A549 (cell line): ENCODE measurements around the gene MT1A.

Experiments
- E2F6 ChIP-seq: IDR thresholded peaks from 2 replicates; pipeline ENCODE4 v1.6.1; 2012; ENCODE audit warnings: low read depth, borderline replicate concordance
- EP300 ChIP-seq, 2 experiments: fragments of >200 bp; sonication (Bioruptor Twin); formaldehyde crosslinking; IDR thresholded peaks; 2 replicates in 1 of 2; 3 replicates in 1 of 2; pipeline ENCODE4 v1.6.1; 2016 to 2017
- ESRRA ChIP-seq: fragments of 150-350 bp; IDR thresholded peaks from 2 replicates; pipeline ENCODE4 v1.6.1; 2014; ENCODE audit warnings: mild to moderate bottlenecking, low read length, borderline replicate concordance
- POLR2A ChIP-seq: IDR thresholded peaks from 2 replicates; pipeline ENCODE4 v1.6.1; 2012; ENCODE audit warnings: mild to moderate bottlenecking, low read length
- POLR2AphosphoS2 ChIP-seq: conservative IDR thresholded peaks from 2 replicates; pipeline ENCODE4 v1.6.1; 2012; ENCODE audit warnings: low read length, improper control_type of control experiment, inconsistent platforms
- RAD21 ChIP-seq, 2 experiments: fragments of >200 bp in 1 of 2; sonication (Bioruptor Twin) in 1 of 2; formaldehyde crosslinking in 1 of 2; IDR thresholded peaks in 1 of 2; conservative IDR thresholded peaks in 1 of 2; 2 replicates in 1 of 2; 3 replicates in 1 of 2; pipeline ENCODE4 v1.6.1; 2012 to 2018; ENCODE audit warnings: inconsistent platforms in 1 of 2
- RFX5 ChIP-seq: fragments of 450-650 bp; IDR thresholded peaks from 2 replicates; pipeline ENCODE4 v1.7.1; 2014; ENCODE audit warnings: antibody characterized with exemption, mild to moderate bottlenecking, moderate library complexity
- SMC3 ChIP-seq: fragments of >200 bp; sonication (Bioruptor Twin); formaldehyde crosslinking; IDR thresholded peaks from 3 replicates; pipeline ENCODE4 v1.6.1; 2018; ENCODE audit warnings: inconsistent platforms
- TFCP2L1 ChIP-seq: fragments of 250-450 bp; sonication (Bioruptor Pico); IDR thresholded peaks from 2 replicates; pipeline ENCODE4 v1.5.0; 2021; ENCODE audit warnings: mild to moderate bottlenecking
- TF ChIP-seq, protein P1 (sequence below): fragments of >200 bp; sonication (Bioruptor Twin); formaldehyde crosslinking; IDR thresholded peaks from 3 replicates; pipeline ENCODE4 v1.5.1; 2016
- TF ChIP-seq, protein P2 (sequence below): fragments of 200-600 bp; sonication (generic); IDR thresholded peaks from 2 replicates; pipeline ENCODE4 v1.6.1; 2016; ENCODE audit warnings: antibody characterized with exemption, mild to moderate bottlenecking, moderate library complexity
- TF ChIP-seq, protein P3 (sequence below): fragments of 150-350 bp; IDR thresholded peaks from 2 replicates; pipeline ENCODE4 v1.6.1; 2014; ENCODE audit warnings: low read depth, mild to moderate bottlenecking, low read length

DNA sequence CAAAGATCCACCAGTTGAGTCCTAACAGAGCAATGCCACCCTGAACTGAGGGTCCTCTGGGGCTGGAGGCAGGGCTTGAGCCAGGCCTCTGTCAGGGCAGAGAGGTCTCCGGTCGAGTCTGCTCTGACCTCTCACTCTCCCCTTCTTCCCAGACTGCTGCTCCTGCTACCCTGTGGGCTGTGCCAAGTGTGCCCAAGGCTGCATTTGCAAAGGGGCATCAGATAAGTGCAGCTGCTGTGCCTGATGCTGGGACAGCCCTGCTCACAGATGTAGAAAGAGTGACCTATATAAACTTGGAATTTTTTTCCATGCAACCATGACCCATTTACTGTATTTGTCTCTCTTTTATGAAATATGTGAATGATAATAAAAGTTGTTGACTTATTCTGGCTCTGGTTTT, 10.8 kb downstream of the MT1A start:
- TF ChIP-seq, protein P1, sequence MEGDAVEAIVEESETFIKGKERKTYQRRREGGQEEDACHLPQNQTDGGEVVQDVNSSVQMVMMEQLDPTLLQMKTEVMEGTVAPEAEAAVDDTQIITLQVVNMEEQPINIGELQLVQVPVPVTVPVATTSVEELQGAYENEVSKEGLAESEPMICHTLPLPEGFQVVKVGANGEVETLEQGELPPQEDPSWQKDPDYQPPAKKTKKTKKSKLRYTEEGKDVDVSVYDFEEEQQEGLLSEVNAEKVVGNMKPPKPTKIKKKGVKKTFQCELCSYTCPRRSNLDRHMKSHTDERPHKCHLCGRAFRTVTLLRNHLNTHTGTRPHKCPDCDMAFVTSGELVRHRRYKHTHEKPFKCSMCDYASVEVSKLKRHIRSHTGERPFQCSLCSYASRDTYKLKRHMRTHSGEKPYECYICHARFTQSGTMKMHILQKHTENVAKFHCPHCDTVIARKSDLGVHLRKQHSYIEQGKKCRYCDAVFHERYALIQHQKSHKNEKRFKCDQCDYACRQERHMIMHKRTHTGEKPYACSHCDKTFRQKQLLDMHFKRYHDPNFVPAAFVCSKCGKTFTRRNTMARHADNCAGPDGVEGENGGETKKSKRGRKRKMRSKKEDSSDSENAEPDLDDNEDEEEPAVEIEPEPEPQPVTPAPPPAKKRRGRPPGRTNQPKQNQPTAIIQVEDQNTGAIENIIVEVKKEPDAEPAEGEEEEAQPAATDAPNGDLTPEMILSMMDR = no peak
- no peak for TF ChIP-seq SMC3
- TF ChIP-seq RAD21 (conservative IDR thresholded peaks at IDR 0.05 in 1 of 2, IDR thresholded peaks at IDR 0.05 in 1 of 2) = no peak
- no peak for TF ChIP-seq E2F6
- TF ChIP-seq, protein P2, sequence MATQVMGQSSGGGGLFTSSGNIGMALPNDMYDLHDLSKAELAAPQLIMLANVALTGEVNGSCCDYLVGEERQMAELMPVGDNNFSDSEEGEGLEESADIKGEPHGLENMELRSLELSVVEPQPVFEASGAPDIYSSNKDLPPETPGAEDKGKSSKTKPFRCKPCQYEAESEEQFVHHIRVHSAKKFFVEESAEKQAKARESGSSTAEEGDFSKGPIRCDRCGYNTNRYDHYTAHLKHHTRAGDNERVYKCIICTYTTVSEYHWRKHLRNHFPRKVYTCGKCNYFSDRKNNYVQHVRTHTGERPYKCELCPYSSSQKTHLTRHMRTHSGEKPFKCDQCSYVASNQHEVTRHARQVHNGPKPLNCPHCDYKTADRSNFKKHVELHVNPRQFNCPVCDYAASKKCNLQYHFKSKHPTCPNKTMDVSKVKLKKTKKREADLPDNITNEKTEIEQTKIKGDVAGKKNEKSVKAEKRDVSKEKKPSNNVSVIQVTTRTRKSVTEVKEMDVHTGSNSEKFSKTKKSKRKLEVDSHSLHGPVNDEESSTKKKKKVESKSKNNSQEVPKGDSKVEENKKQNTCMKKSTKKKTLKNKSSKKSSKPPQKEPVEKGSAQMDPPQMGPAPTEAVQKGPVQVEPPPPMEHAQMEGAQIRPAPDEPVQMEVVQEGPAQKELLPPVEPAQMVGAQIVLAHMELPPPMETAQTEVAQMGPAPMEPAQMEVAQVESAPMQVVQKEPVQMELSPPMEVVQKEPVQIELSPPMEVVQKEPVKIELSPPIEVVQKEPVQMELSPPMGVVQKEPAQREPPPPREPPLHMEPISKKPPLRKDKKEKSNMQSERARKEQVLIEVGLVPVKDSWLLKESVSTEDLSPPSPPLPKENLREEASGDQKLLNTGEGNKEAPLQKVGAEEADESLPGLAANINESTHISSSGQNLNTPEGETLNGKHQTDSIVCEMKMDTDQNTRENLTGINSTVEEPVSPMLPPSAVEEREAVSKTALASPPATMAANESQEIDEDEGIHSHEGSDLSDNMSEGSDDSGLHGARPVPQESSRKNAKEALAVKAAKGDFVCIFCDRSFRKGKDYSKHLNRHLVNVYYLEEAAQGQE = no peak
- no peak for TF ChIP-seq RFX5
- TF ChIP-seq TFCP2L1 (CRISPR knock-in tag) = no peak
- no peak for TF ChIP-seq ESRRA
- no peak for TF ChIP-seq EP300 (IDR thresholded peaks at IDR 0.05)
- no peak for TF ChIP-seq POLR2AphosphoS2
- TF ChIP-seq, protein P3, sequence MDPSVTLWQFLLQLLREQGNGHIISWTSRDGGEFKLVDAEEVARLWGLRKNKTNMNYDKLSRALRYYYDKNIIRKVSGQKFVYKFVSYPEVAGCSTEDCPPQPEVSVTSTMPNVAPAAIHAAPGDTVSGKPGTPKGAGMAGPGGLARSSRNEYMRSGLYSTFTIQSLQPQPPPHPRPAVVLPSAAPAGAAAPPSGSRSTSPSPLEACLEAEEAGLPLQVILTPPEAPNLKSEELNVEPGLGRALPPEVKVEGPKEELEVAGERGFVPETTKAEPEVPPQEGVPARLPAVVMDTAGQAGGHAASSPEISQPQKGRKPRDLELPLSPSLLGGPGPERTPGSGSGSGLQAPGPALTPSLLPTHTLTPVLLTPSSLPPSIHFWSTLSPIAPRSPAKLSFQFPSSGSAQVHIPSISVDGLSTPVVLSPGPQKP = no peak
- TF ChIP-seq POLR2A = no peak
